MM.1S (cell line): ENCODE results near the gene ATP1A2.

Experiments used
- DNase-seq: peaks from one replicate; pipeline ENCODE4 v3.0.0-alpha.2; 2015
- H2AFZ ChIP-seq: fragments of 300-600 bp; sonication (generic); 2 replicates; pipeline ENCODE4 v1.6.0; 2016; ENCODE audit warnings: antibody characterized with exemption, low read length
- H3F3A ChIP-seq: fragments of 300-600 bp; sonication (generic); 2 replicates; pipeline ENCODE4 v1.6.1; 2016; ENCODE audit warnings: mild to moderate bottlenecking, antibody characterized with exemption, low read length, moderate library complexity, mixed read lengths; ENCODE audit not compliant: insufficient read depth
- H3K27ac ChIP-seq: fragments of 300-600 bp; sonication (generic); 2 replicates; pipeline ENCODE4 v1.5.1; 2016; ENCODE audit warnings: mild to moderate bottlenecking, low read length
- H3K27me3 ChIP-seq: fragments of 300-600 bp; sonication (generic); replicated peaks from 2 replicates; pipeline ENCODE4 v1.6.0; 2016; ENCODE audit warnings: low read length; ENCODE audit not compliant: insufficient read depth
- H3K36me3 ChIP-seq: fragments of 300-600 bp; sonication (generic); replicated peaks from 2 replicates; pipeline ENCODE4 v1.6.1; 2016; ENCODE audit warnings: mild to moderate bottlenecking, low read length, mixed read lengths; ENCODE audit not compliant: insufficient read depth
- H3K4me1 ChIP-seq: fragments of 300-600 bp; sonication (generic); 2 replicates; pipeline ENCODE4 v1.6.1; 2016; ENCODE audit warnings: low read length, mixed read lengths
- H3K4me2 ChIP-seq: fragments of 300-600 bp; sonication (generic); 2 replicates; pipeline ENCODE4 v1.6.0; 2016; ENCODE audit warnings: low read depth, low read length
- H3K4me3 ChIP-seq: fragments of 300-600 bp; sonication (generic); 2 replicates; pipeline ENCODE4 v1.5.1; 2016; ENCODE audit warnings: low read length, mixed read lengths
- H3K79me2 ChIP-seq: fragments of 300-600 bp; sonication (generic); 2 replicates; pipeline ENCODE4 v1.6.1; 2016; ENCODE audit warnings: mixed run types, low read length, mixed read lengths
- H3K9ac ChIP-seq: fragments of 300-600 bp; sonication (generic); 2 replicates; pipeline ENCODE4 v1.6.1; 2016; ENCODE audit warnings: low read length, mixed read lengths
- H3K9me2 ChIP-seq: fragments of 300-600 bp; sonication (generic); replicated peaks from 2 replicates; pipeline ENCODE4 v1.6.1; 2016; ENCODE audit warnings: mild to moderate bottlenecking, low read length, mixed read lengths; ENCODE audit not compliant: insufficient read depth
- H3K9me3 ChIP-seq: fragments of 300-600 bp; sonication (generic); replicated peaks from 2 replicates; pipeline ENCODE4 v1.6.1; 2016; ENCODE audit warnings: mild to moderate bottlenecking, low read length, mixed read lengths; ENCODE audit not compliant: insufficient read depth
- H4K20me1 ChIP-seq: fragments of 300-600 bp; sonication (generic); 2 replicates; pipeline ENCODE4 v1.6.1; 2016; ENCODE audit warnings: mild to moderate bottlenecking, low read length, moderate library complexity, mixed read lengths; ENCODE audit not compliant: insufficient read depth
- CTCF ChIP-seq: fragments of 300-600 bp; sonication (generic); IDR thresholded peaks from 2 replicates; pipeline ENCODE4 v1.5.1; 2016; ENCODE audit warnings: antibody characterized with exemption, low read length, mixed read lengths
- EZH2 ChIP-seq: fragments of 300-600 bp; sonication (generic); optimal IDR thresholded peaks from 2 replicates; pipeline ENCODE3; 2017; ENCODE audit warnings: low read depth, mild to moderate bottlenecking, antibody characterized with exemption, low read length, mixed read lengths
- EZH2phosphoT487 ChIP-seq: fragments of 300-600 bp; sonication (generic); IDR thresholded peaks from 2 replicates; pipeline ENCODE4 v1.6.1; 2018; ENCODE audit warnings: antibody characterized with exemption, low read length

The ATP1A2 gene

GRCh38 chr1:160085686-160086455 is 29.7 kb upstream of the ATP1A2 start:
- H3K9ac ChIP-seq: no peak overlapping the region
- no peak overlapping the region for H2AFZ ChIP-seq
- no peak overlapping the region for H3K4me2 ChIP-seq
- peak; percentile 84 for DNase-seq
- no peaks in the 10 kb centered on the region for H3K9me3 ChIP-seq
- no peaks in the 10 kb centered on the region for H3K9me2 ChIP-seq
- no peaks in the 10 kb centered on the region for H3K79me2 ChIP-seq
- H3K27ac ChIP-seq: no peak overlapping the region
- no peak overlapping the region for H3K4me3 ChIP-seq
- no peaks in the 10 kb centered on the region for H3K36me3 ChIP-seq
- TF ChIP-seq EZH2phosphoT487 (no peak), CTCF (peak; percentile 97)
- peaks cover 27% of the 10 kb centered on the region for H3K27me3 ChIP-seq
- H3F3A ChIP-seq: peaks cover 4% of the 10 kb centered on the region; the same call in 1 of the 2 replicates
- no peaks in the 10 kb centered on the region for H4K20me1 ChIP-seq
- H3K4me1 ChIP-seq: peaks cover 14% of the 10 kb centered on the region

- TF ChIP-seq CTCF: no peak
- TF ChIP-seq EZH2: no peak
- no peak for TF ChIP-seq EZH2phosphoT487
- Histone ChIP-seq H3K9me2 (no peaks in the 10 kb centered on the region), H3F3A (no peaks in the 10 kb centered on the region), H3K36me3 (no peaks in the 10 kb centered on the region), H3K4me2 (no peak overlapping the region), H2AFZ (no peak overlapping the region), H3K4me1 (peaks cover 8% of the 10 kb centered on the region), H3K79me2 (no peaks in the 10 kb centered on the region), H3K27ac (no peak overlapping the region), H4K20me1 (no peaks in the 10 kb centered on the region), H3K4me3 (no peak overlapping the region), H3K9ac (no peak overlapping the region), H3K27me3 (peaks cover 22% of the 10 kb centered on the region), H3K9me3 (no peaks in the 10 kb centered on the region)
- no peak for DNase-seq
These were observed 29.1 kb upstream of the ATP1A2 start for GRCh38 chr1:160086456-160086892.

GRCh38 chr1:160087118-160087662 is 28.4 kb upstream of the ATP1A2 start:
- no peak for TF ChIP-seq EZH2phosphoT487
- TF ChIP-seq CTCF: no peak
- TF ChIP-seq EZH2: no peak
- Histone ChIP-seq H3K36me3 (no peaks in the 10 kb centered on the region), H3K9me3 (no peaks in the 10 kb centered on the region), H3K27me3 (peaks cover 15% of the 10 kb centered on the region), H3K4me1 (peaks cover 5% of the 10 kb centered on the region), H3K9ac (no peak overlapping the region), H3K9me2 (no peaks in the 10 kb centered on the region), H3K4me3 (no peak overlapping the region), H3K4me2 (no peak overlapping the region), H3F3A (no peaks in the 10 kb centered on the region), H3K79me2 (no peaks in the 10 kb centered on the region), H2AFZ (no peak overlapping the region), H4K20me1 (no peaks in the 10 kb centered on the region), H3K27ac (no peak overlapping the region)
- no peak for DNase-seq
